ENCODE results near the gene CDC5L.

CDC5L gene

DNA sequence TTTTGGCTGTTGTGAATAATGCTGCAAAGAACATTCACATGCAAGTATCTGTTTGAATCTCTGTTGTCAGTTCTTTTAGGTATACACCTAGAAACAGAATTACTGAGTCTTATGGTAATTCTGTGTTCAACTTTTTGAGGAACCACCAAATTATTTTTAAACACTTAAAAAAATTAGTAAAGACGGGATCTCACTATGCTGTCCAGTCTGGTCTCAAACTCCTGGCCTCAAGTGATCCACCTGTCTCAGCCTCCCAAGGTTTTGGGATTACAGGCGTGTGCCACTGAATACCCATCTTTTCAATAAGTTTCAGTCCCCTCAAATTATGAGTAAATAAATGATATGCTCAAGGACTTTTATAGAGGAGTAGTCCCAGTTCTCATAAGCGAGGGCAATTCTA, 27.5 kb upstream of the CDC5L start:
- no peak overlapping the region for H3K9ac ChIP-seq (ENCODE audit: insufficient read length, low read depth)
- no peak for DNase-seq (ENCODE audit: low read depth, low spot score)
- H3K9me3 ChIP-seq (ENCODE audit: insufficient read depth, low read length): no peaks in the 10 kb centered on the region
- no peaks in the 10 kb centered on the region for H3K27me3 ChIP-seq (ENCODE audit: insufficient read depth, insufficient read length)
- no peak overlapping the region for H3K4me3 ChIP-seq (ENCODE audit: insufficient read length, low read depth)
- no peaks in the 10 kb centered on the region for H3K36me3 ChIP-seq (ENCODE audit: insufficient read depth, insufficient read length, low read length)
- no peaks in the 10 kb centered on the region for H3K4me1 ChIP-seq (ENCODE audit: insufficient read depth, insufficient read length)
- TF ChIP-seq YY1 (IDR thresholded peaks at IDR 0.05; ENCODE audit: insufficient read depth, insufficient read length): no peak
- no peak for TF ChIP-seq SUZ12 (IDR thresholded peaks at IDR 0.05; ENCODE audit: extremely low read depth, insufficient read depth, insufficient read length)
- no peak for TF ChIP-seq ZNF274 (IDR thresholded peaks at IDR 0.05; ENCODE audit: low read depth, low read length)

DNA sequence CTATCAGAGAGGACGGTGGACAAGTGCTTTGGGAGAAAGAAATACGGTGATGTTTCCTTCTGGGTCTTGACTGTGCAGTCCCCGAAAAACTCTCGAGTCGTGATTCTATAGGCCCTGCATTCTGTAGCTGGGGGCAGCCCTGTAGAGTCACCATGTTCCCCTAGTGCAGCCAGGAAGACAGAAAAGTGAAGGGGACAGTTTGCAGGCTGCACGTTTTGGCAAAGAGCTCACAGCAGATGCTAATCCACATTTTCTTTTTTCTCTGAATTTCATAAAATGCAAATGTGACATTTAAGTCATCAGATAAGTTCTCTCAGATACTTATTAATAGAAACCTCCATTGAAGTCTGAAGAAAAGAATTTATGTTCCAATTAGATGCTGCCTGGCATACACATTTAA, 25.6 kb upstream of the CDC5L start:
- DNase-seq (ENCODE audit: low read depth, low spot score): no peak

DNA sequence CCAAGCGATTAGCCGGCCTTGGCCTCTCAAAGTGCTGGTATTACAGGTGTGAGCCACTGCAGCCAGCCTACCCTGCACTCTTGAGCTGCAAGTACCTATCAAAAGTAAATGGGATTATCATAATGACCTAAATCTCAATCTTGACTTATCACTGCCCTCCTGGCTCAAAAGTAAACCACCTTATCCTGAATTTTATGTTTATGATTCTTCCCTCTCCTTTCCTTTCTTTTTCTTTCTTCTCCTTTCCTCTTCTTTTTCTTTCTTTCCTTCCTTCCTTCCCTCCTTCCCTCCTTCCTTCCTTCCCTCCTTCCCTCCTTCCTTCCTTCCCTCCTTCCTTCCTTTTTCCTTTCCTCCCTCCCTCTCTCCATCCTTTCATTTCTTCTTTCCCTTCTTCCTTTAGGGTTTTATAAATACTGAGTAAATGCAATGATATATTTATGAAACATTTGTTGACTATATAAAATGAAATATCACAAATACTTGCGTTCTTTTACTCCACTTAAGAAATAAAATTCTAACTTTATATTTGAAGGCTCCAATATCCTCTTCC, 24.1 kb upstream of the CDC5L start:
- H3K36me3 ChIP-seq (ENCODE audit: insufficient read depth, insufficient read length, low read length): no peaks in the 10 kb centered on the region
- H3K4me3 ChIP-seq (ENCODE audit: insufficient read length, low read depth): no peak overlapping the region
- no peaks in the 10 kb centered on the region for H3K27me3 ChIP-seq (ENCODE audit: insufficient read depth, insufficient read length)
- H3K9ac ChIP-seq (ENCODE audit: insufficient read length, low read depth): no peak overlapping the region
- H3K4me1 ChIP-seq (ENCODE audit: insufficient read depth, insufficient read length): no peaks in the 10 kb centered on the region
- DNase-seq (ENCODE audit: low read depth, low spot score): no peak
- no peaks in the 10 kb centered on the region for H3K9me3 ChIP-seq (ENCODE audit: insufficient read depth, low read length)
- TF ChIP-seq ZNF274 (IDR thresholded peaks at IDR 0.05; ENCODE audit: low read depth, low read length): no peak
- TF ChIP-seq SUZ12 (IDR thresholded peaks at IDR 0.05; ENCODE audit: extremely low read depth, insufficient read depth, insufficient read length): no peak
- no peak for TF ChIP-seq YY1 (IDR thresholded peaks at IDR 0.05; ENCODE audit: insufficient read depth, insufficient read length)

More for the DNA sequence above, 25.6 kb upstream of the CDC5L start:
- Histone ChIP-seq H3K4me3 (ENCODE audit: insufficient read length, low read depth) (no peak overlapping the region), H3K27me3 (ENCODE audit: insufficient read depth, insufficient read length) (no peaks in the 10 kb centered on the region), H3K4me1 (ENCODE audit: insufficient read depth, insufficient read length) (no peaks in the 10 kb centered on the region), H3K9me3 (ENCODE audit: insufficient read depth, low read length) (no peaks in the 10 kb centered on the region), H3K9ac (ENCODE audit: insufficient read length, low read depth) (no peak overlapping the region), H3K36me3 (ENCODE audit: insufficient read depth, insufficient read length, low read length) (no peaks in the 10 kb centered on the region)
- TF ChIP-seq SUZ12 (IDR thresholded peaks at IDR 0.05; ENCODE audit: extremely low read depth, insufficient read depth, insufficient read length): no peak

DNA sequence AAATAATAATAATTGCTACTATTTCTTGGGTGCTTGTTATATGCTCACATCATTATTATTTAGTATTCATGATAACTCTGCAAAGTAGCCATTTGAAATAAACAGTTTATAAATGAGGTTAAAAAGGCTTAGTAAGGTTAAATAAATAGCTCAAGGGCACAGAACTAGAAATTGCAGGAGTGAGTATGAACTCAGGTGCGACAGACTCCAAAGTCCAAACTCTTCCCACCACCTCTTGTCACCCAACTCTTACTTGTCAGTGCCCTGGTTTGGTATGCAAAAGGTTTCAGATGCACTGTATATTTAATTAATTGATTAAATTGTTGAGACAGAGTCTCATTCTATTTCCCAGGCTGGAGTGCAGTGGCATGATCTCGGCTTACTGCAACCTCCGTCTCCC, 20.7 kb upstream of the CDC5L start:
- Histone ChIP-seq H3K4me3 (ENCODE audit: insufficient read length, low read depth) (no peak overlapping the region), H3K9ac (ENCODE audit: insufficient read length, low read depth) (no peak overlapping the region), H3K9me3 (ENCODE audit: insufficient read depth, low read length) (no peaks in the 10 kb centered on the region), H3K4me1 (ENCODE audit: insufficient read depth, insufficient read length) (no peaks in the 10 kb centered on the region), H3K36me3 (ENCODE audit: insufficient read depth, insufficient read length, low read length) (no peaks in the 10 kb centered on the region), H3K27me3 (ENCODE audit: insufficient read depth, insufficient read length) (no peaks in the 10 kb centered on the region)
- TF ChIP-seq ZNF274 (IDR thresholded peaks at IDR 0.05; ENCODE audit: low read depth, low read length): no peak
- no peak for TF ChIP-seq YY1 (IDR thresholded peaks at IDR 0.05; ENCODE audit: insufficient read depth, insufficient read length)
- TF ChIP-seq SUZ12 (IDR thresholded peaks at IDR 0.05; ENCODE audit: extremely low read depth, insufficient read depth, insufficient read length): no peak
- DNase-seq (ENCODE audit: low read depth, low spot score): no peak

DNA sequence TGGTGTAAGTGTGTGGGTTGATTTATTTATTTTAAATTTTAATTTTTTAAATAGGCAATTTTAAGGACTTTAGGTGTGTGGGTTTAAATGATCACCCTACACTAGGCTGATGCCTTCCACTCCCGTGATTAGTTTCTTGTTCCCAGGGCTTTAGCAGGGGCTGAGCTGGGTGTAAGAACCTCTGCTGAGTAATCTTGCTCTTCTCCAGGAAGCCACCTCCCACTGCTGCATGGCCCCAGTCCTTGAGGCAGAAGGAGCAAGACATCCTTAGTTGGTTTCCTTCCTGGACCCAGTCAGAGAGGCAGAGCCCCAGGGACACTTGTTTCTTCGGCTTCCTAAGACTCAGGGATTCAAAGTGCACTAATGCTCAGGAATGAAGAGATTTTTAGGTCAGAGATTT, 19.8 kb upstream of the CDC5L start:
- TF ChIP-seq ZNF274 (IDR thresholded peaks at IDR 0.05; ENCODE audit: low read depth, low read length) (no peak), SUZ12 (IDR thresholded peaks at IDR 0.05; ENCODE audit: extremely low read depth, insufficient read depth, insufficient read length) (no peak), YY1 (IDR thresholded peaks at IDR 0.05; ENCODE audit: insufficient read depth, insufficient read length) (no peak)
- Histone ChIP-seq H3K4me1 (ENCODE audit: insufficient read depth, insufficient read length) (no peaks in the 10 kb centered on the region), H3K9me3 (ENCODE audit: insufficient read depth, low read length) (no peaks in the 10 kb centered on the region), H3K27me3 (ENCODE audit: insufficient read depth, insufficient read length) (no peaks in the 10 kb centered on the region), H3K9ac (ENCODE audit: insufficient read length, low read depth) (no peak overlapping the region), H3K4me3 (ENCODE audit: insufficient read length, low read depth) (no peak overlapping the region), H3K36me3 (ENCODE audit: insufficient read depth, insufficient read length, low read length) (no peaks in the 10 kb centered on the region)
- no peak for DNase-seq (ENCODE audit: low read depth, low spot score)

DNA sequence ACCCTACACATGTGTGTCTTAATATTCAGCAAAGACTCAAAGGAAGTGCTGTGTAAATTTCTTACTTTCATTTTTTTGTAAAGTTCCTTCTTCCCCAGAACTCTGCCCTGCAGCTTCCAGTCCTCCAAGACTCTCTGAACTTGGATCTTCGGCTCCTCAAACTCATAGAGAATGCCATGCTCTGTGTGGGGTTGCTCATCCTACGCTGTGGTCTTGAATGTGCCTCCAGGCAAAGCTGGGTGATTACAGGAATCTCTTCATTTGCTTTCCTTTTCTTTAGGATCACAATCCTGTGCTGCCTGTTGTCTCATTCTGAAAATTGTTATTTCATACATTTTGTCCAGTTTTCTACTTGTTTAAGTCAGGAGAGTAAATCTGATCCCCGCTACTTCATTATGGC, 14.5 kb upstream of the CDC5L start:
- H3K4me3 ChIP-seq (ENCODE audit: insufficient read length, low read depth): no peak overlapping the region
- H3K9ac ChIP-seq (ENCODE audit: insufficient read length, low read depth): no peak overlapping the region
- no peaks in the 10 kb centered on the region for H3K4me1 ChIP-seq (ENCODE audit: insufficient read depth, insufficient read length)
- TF ChIP-seq ZNF274 (IDR thresholded peaks at IDR 0.05; ENCODE audit: low read depth, low read length): no peak
- TF ChIP-seq SUZ12 (IDR thresholded peaks at IDR 0.05; ENCODE audit: extremely low read depth, insufficient read depth, insufficient read length): no peak
- no peak for TF ChIP-seq YY1 (IDR thresholded peaks at IDR 0.05; ENCODE audit: insufficient read depth, insufficient read length)
- H3K36me3 ChIP-seq (ENCODE audit: insufficient read depth, insufficient read length, low read length): no peaks in the 10 kb centered on the region
- DNase-seq (ENCODE audit: low read depth, low spot score): no peak
- no peaks in the 10 kb centered on the region for H3K9me3 ChIP-seq (ENCODE audit: insufficient read depth, low read length)
- H3K27me3 ChIP-seq (ENCODE audit: insufficient read depth, insufficient read length): no peaks in the 10 kb centered on the region

DNA sequence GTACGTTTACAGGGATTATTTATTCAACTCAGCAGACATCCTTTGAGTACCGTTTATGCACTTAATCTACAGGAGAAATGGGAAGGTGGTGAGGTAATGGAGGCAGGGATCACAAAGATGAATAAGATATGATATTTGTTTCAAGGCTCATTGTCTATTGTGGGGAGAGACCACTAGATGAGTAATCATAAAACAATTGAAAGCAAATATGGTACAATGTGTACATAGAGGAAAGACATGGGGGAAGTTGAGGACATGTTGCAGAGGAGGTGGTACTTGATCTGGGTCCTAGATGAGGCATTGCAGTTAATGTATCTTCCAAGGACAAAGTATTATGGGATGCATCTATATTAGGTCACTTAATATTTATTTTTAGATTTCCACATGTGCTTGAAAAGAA, 13.7 kb upstream of the CDC5L start:
- no peak for DNase-seq (ENCODE audit: low read depth, low spot score)
- no peaks in the 10 kb centered on the region for H3K4me1 ChIP-seq (ENCODE audit: insufficient read depth, insufficient read length)
- H3K36me3 ChIP-seq (ENCODE audit: insufficient read depth, insufficient read length, low read length): no peaks in the 10 kb centered on the region
- TF ChIP-seq SUZ12 (IDR thresholded peaks at IDR 0.05; ENCODE audit: extremely low read depth, insufficient read depth, insufficient read length) (no peak), ZNF274 (IDR thresholded peaks at IDR 0.05; ENCODE audit: low read depth, low read length) (no peak), YY1 (IDR thresholded peaks at IDR 0.05; ENCODE audit: insufficient read depth, insufficient read length) (no peak)
- H3K4me3 ChIP-seq (ENCODE audit: insufficient read length, low read depth): no peak overlapping the region
- H3K27me3 ChIP-seq (ENCODE audit: insufficient read depth, insufficient read length): no peaks in the 10 kb centered on the region
- H3K9me3 ChIP-seq (ENCODE audit: insufficient read depth, low read length): no peaks in the 10 kb centered on the region
- H3K9ac ChIP-seq (ENCODE audit: insufficient read length, low read depth): no peak overlapping the region

DNA sequence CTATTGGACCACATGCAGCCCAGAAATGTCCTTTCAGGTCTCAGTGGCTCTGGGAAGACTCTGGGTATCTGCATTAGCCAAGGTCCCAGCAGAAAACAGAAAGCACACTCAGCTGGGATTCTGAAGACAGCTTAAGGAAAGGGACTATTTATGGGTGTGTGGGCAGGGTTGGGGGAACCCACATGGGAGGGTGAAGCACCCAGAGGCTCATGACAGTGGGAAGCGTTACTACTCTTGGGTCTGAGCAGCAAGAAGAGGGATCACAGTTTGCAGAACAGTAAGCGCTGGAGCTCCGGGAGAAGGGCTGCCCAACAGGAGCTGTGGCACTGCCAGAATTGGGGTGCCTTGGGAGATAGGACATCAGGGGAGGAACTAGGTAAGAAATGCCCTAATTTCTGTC, 12.4 kb upstream of the CDC5L start:
- H3K27me3 ChIP-seq (ENCODE audit: insufficient read depth, insufficient read length): no peaks in the 10 kb centered on the region
- H3K9me3 ChIP-seq (ENCODE audit: insufficient read depth, low read length): no peaks in the 10 kb centered on the region
- no peak overlapping the region for H3K4me3 ChIP-seq (ENCODE audit: insufficient read length, low read depth)
- no peaks in the 10 kb centered on the region for H3K4me1 ChIP-seq (ENCODE audit: insufficient read depth, insufficient read length)
- H3K9ac ChIP-seq (ENCODE audit: insufficient read length, low read depth): no peak overlapping the region
- H3K36me3 ChIP-seq (ENCODE audit: insufficient read depth, insufficient read length, low read length): no peaks in the 10 kb centered on the region
- TF ChIP-seq YY1 (IDR thresholded peaks at IDR 0.05; ENCODE audit: insufficient read depth, insufficient read length) (no peak), SUZ12 (IDR thresholded peaks at IDR 0.05; ENCODE audit: extremely low read depth, insufficient read depth, insufficient read length) (no peak), ZNF274 (IDR thresholded peaks at IDR 0.05; ENCODE audit: low read depth, low read length) (no peak)
- no peak for DNase-seq (ENCODE audit: low read depth, low spot score)
